Measurements from ENCODE around the gene LRRC31.
A peak's percentile ranks its signal among the peaks of the same experiment; 100 is the strongest.

LRRC31 gene

GRCh38 chr3:169864270-169864669 lies 5.5 kb downstream of the LRRC31 start:
- peaks cover 1% of the 10 kb centered on the region for H3K4me1 ChIP-seq (ENCODE audit: control insufficient read depth, insufficient read depth, low read depth, low read length)
- H3K18ac ChIP-seq (ENCODE audit: low read depth in 1 of 2, low read length in 2 of 2): no peak overlapping the region
- no peak overlapping the region for H2BK120ac ChIP-seq (ENCODE audit: low read depth, low read length)
- H2BK12ac ChIP-seq (ENCODE audit: low read length in 2 of 2): no peak overlapping the region
- no peak overlapping the region for H3K4me2 ChIP-seq (ENCODE audit: low read length, poor library complexity, severe bottlenecking)
- H3K27ac ChIP-seq (ENCODE audit: low read length, poor library complexity, severe bottlenecking): no peak overlapping the region
- no peak overlapping the region for H2BK15ac ChIP-seq (ENCODE audit: low read depth, poor library complexity, severe bottlenecking)
- no peaks in the 10 kb centered on the region for H3K9me3 ChIP-seq (ENCODE audit: control insufficient read depth, low read length)
- no peak overlapping the region for H3K14ac ChIP-seq (ENCODE audit: low read length in 2 of 2)
- H2AFZ ChIP-seq (ENCODE audit: low read depth, low read length): no peak overlapping the region
- no peak for DNase-seq
- 93% methylated on average over 1 of the region's 2 CpGs for WGBS
- no peak overlapping the region for H3K4ac ChIP-seq (ENCODE audit: low read depth in 1 of 2, low read length in 2 of 2)
- H3K9ac ChIP-seq (ENCODE audit: low read length): no peak overlapping the region
- H3K79me1 ChIP-seq (replicated peaks; ENCODE audit: low read length, poor library complexity, severe bottlenecking): no peaks in the 10 kb centered on the region
- H3K23ac ChIP-seq (ENCODE audit: low read length in 2 of 2): no peak overlapping the region
- no peak overlapping the region for H4K91ac ChIP-seq (ENCODE audit: low read length)
- no peak overlapping the region for H4K8ac ChIP-seq (ENCODE audit: low read length)
- H2AK5ac ChIP-seq (ENCODE audit: low read length, severe bottlenecking): peak overlapping the region; percentile 62
- H2BK5ac ChIP-seq (ENCODE audit: low read depth, low read length, poor library complexity, severe bottlenecking): no peak overlapping the region
- no peak overlapping the region for H3K4me3 ChIP-seq (ENCODE audit: insufficient read depth in 1 of 2, low read depth in 1 of 2, low read length in 2 of 2)
- H3K27me3 ChIP-seq (ENCODE audit: control insufficient read depth in 1 of 2, insufficient read depth in 1 of 2, low read length in 2 of 2): peaks cover 9 to 16% of the 10 kb centered on the region in 2 experiments
- no peaks in the 10 kb centered on the region for H3K36me3 ChIP-seq (ENCODE audit: control insufficient read depth in 1 of 2, insufficient read depth in 2 of 2, low read depth in 1 of 2, low read length in 2 of 2)

- WGBS: 0% methylated on average over 5 of the region's 6 CpGs
These were observed 6.3 kb downstream of the LRRC31 start for GRCh38 chr3:169863458-169863899.

GRCh38 chr3:169861871-169862270 lies 7.9 kb downstream of the LRRC31 start:
- H2BK5ac ChIP-seq (ENCODE audit: low read depth, low read length, poor library complexity, severe bottlenecking): no peak overlapping the region
- H3K4me3 ChIP-seq (ENCODE audit: insufficient read depth in 1 of 2, low read depth in 1 of 2, low read length in 2 of 2): no peak overlapping the region
- no peak overlapping the region for H3K9ac ChIP-seq (ENCODE audit: low read length)
- H3K9me3 ChIP-seq (ENCODE audit: control insufficient read depth, low read length): peaks cover 2% of the 10 kb centered on the region
- DNase-seq: no peak
- H3K14ac ChIP-seq (ENCODE audit: low read length in 2 of 2): no peak overlapping the region
- H3K4me2 ChIP-seq (ENCODE audit: low read length, poor library complexity, severe bottlenecking): no peak overlapping the region
- peaks cover 1% of the 10 kb centered on the region for H3K4me1 ChIP-seq (ENCODE audit: control insufficient read depth, insufficient read depth, low read depth, low read length)
- no peak overlapping the region for H2AFZ ChIP-seq (ENCODE audit: low read depth, low read length)
- H4K91ac ChIP-seq (ENCODE audit: low read length): no peak overlapping the region
- no peak overlapping the region for H3K4ac ChIP-seq (ENCODE audit: low read depth in 1 of 2, low read length in 2 of 2)
- no peak overlapping the region for H2AK5ac ChIP-seq (ENCODE audit: low read length, severe bottlenecking)
- H2BK15ac ChIP-seq (ENCODE audit: low read depth, poor library complexity, severe bottlenecking): no peak overlapping the region
- no peak overlapping the region for H2BK12ac ChIP-seq (ENCODE audit: low read length in 2 of 2)
- no peak overlapping the region for H3K18ac ChIP-seq (ENCODE audit: low read depth in 1 of 2, low read length in 2 of 2)
- H3K79me1 ChIP-seq (replicated peaks; ENCODE audit: low read length, poor library complexity, severe bottlenecking): no peaks in the 10 kb centered on the region
- peaks cover 20 to 28% of the 10 kb centered on the region in 2 experiments for H3K27me3 ChIP-seq (ENCODE audit: control insufficient read depth in 1 of 2, insufficient read depth in 1 of 2, low read length in 2 of 2)
- H3K27ac ChIP-seq (ENCODE audit: low read length, poor library complexity, severe bottlenecking): no peak overlapping the region
- H2BK120ac ChIP-seq (ENCODE audit: low read depth, low read length): no peak overlapping the region
- H4K8ac ChIP-seq (ENCODE audit: low read length): no peak overlapping the region
- no peak overlapping the region for H3K23ac ChIP-seq (ENCODE audit: low read length in 2 of 2)
- H3K36me3 ChIP-seq (ENCODE audit: control insufficient read depth in 1 of 2, insufficient read depth in 2 of 2, low read depth in 1 of 2, low read length in 2 of 2): no peaks in the 10 kb centered on the region
- 65% methylated on average over 5 of the region's 5 CpGs for WGBS

More at GRCh38 chr3:169863458-169863899, 6.3 kb downstream of the LRRC31 start:
- no peak overlapping the region for H3K9ac ChIP-seq (ENCODE audit: low read length)
- H3K79me1 ChIP-seq (replicated peaks; ENCODE audit: low read length, poor library complexity, severe bottlenecking): no peaks in the 10 kb centered on the region
- DNase-seq: peak; percentile 60
- H2AK5ac ChIP-seq (ENCODE audit: low read length, severe bottlenecking): no peak overlapping the region
- H3K27me3 ChIP-seq (ENCODE audit: control insufficient read depth in 1 of 2, insufficient read depth in 1 of 2, low read length in 2 of 2): peaks cover 9 to 16% of the 10 kb centered on the region in 2 experiments
- H2BK15ac ChIP-seq (ENCODE audit: low read depth, poor library complexity, severe bottlenecking): no peak overlapping the region
- H3K36me3 ChIP-seq (ENCODE audit: control insufficient read depth in 1 of 2, insufficient read depth in 2 of 2, low read depth in 1 of 2, low read length in 2 of 2): no peaks in the 10 kb centered on the region
- no peak overlapping the region for H3K14ac ChIP-seq (ENCODE audit: low read length in 2 of 2)
- H3K4me2 ChIP-seq (ENCODE audit: low read length, poor library complexity, severe bottlenecking): no peak overlapping the region
- H2BK5ac ChIP-seq (ENCODE audit: low read depth, low read length, poor library complexity, severe bottlenecking): no peak overlapping the region
- no peak overlapping the region for H3K4ac ChIP-seq (ENCODE audit: low read depth in 1 of 2, low read length in 2 of 2)
- H3K4me1 ChIP-seq (ENCODE audit: control insufficient read depth, insufficient read depth, low read depth, low read length): peaks cover 1% of the 10 kb centered on the region
- H2BK12ac ChIP-seq (ENCODE audit: low read length in 2 of 2): no peak overlapping the region
- peak overlapping the region in 1 of 2 experiments; percentile 21 for H3K18ac ChIP-seq (ENCODE audit: low read depth in 1 of 2, low read length in 2 of 2)
- H4K8ac ChIP-seq (ENCODE audit: low read length): no peak overlapping the region
- H3K9me3 ChIP-seq (ENCODE audit: control insufficient read depth, low read length): no peaks in the 10 kb centered on the region
- no peak overlapping the region for H2BK120ac ChIP-seq (ENCODE audit: low read depth, low read length)
- H3K27ac ChIP-seq (ENCODE audit: low read length, poor library complexity, severe bottlenecking): no peak overlapping the region
- no peak overlapping the region for H3K23ac ChIP-seq (ENCODE audit: low read length in 2 of 2)
- H4K91ac ChIP-seq (ENCODE audit: low read length): no peak overlapping the region
- H3K4me3 ChIP-seq (ENCODE audit: insufficient read depth in 1 of 2, low read depth in 1 of 2, low read length in 2 of 2): no peak overlapping the region
- no peak overlapping the region for H2AFZ ChIP-seq (ENCODE audit: low read depth, low read length)

- Histone ChIP-seq H2BK5ac (ENCODE audit: low read depth, low read length, poor library complexity, severe bottlenecking) (no peak overlapping the region), H3K14ac (ENCODE audit: low read length in 2 of 2) (no peak overlapping the region), H3K4me2 (ENCODE audit: low read length, poor library complexity, severe bottlenecking) (no peak overlapping the region), H3K27me3 (ENCODE audit: control insufficient read depth in 1 of 2, insufficient read depth in 1 of 2, low read length in 2 of 2) (peaks cover 28 to 30% of the 10 kb centered on the region in 2 experiments), H3K36me3 (ENCODE audit: control insufficient read depth in 1 of 2, insufficient read depth in 2 of 2, low read depth in 1 of 2, low read length in 2 of 2) (no peaks in the 10 kb centered on the region), H3K27ac (ENCODE audit: low read length, poor library complexity, severe bottlenecking) (no peak overlapping the region), H3K4me3 (ENCODE audit: insufficient read depth in 1 of 2, low read depth in 1 of 2, low read length in 2 of 2) (no peak overlapping the region), H2BK120ac (ENCODE audit: low read depth, low read length) (no peak overlapping the region), H2BK15ac (ENCODE audit: low read depth, poor library complexity, severe bottlenecking) (no peak overlapping the region), H2AFZ (ENCODE audit: low read depth, low read length) (no peak overlapping the region), H3K23ac (ENCODE audit: low read length in 2 of 2) (no peak overlapping the region), H3K9ac (ENCODE audit: low read length) (no peak overlapping the region), H2AK5ac (ENCODE audit: low read length, severe bottlenecking) (no peak overlapping the region), H3K4me1 (ENCODE audit: control insufficient read depth, insufficient read depth, low read depth, low read length) (peaks cover 3% of the 10 kb centered on the region), H3K4ac (ENCODE audit: low read depth in 1 of 2, low read length in 2 of 2) (no peak overlapping the region), H3K79me1 (replicated peaks; ENCODE audit: low read length, poor library complexity, severe bottlenecking) (no peaks in the 10 kb centered on the region), H3K18ac (ENCODE audit: low read depth in 1 of 2, low read length in 2 of 2) (no peak overlapping the region), H4K8ac (ENCODE audit: low read length) (no peak overlapping the region), H2BK12ac (ENCODE audit: low read length in 2 of 2) (no peak overlapping the region), H4K91ac (ENCODE audit: low read length) (no peak overlapping the region), H3K9me3 (ENCODE audit: control insufficient read depth, low read length) (peaks cover 2% of the 10 kb centered on the region)
- DNase-seq: no peak
- WGBS: 100% methylated on average over 1 of the region's 2 CpGs
These were observed 11.9 kb downstream of the LRRC31 start for GRCh38 chr3:169857811-169858210.

Data from mesenchymal stem cell (in vitro differentiated cells and primary cell).